ENCODE data around the gene ATAD1.
A peak's percentile ranks its signal among the peaks of the same experiment; 100 is the strongest.
"Not testable (repeated sequence)": the region's sequence is repeated elsewhere in the genome, so short reads cannot be mapped to it uniquely, and the experiment has no call there.

Gene ATAD1

DNA sequence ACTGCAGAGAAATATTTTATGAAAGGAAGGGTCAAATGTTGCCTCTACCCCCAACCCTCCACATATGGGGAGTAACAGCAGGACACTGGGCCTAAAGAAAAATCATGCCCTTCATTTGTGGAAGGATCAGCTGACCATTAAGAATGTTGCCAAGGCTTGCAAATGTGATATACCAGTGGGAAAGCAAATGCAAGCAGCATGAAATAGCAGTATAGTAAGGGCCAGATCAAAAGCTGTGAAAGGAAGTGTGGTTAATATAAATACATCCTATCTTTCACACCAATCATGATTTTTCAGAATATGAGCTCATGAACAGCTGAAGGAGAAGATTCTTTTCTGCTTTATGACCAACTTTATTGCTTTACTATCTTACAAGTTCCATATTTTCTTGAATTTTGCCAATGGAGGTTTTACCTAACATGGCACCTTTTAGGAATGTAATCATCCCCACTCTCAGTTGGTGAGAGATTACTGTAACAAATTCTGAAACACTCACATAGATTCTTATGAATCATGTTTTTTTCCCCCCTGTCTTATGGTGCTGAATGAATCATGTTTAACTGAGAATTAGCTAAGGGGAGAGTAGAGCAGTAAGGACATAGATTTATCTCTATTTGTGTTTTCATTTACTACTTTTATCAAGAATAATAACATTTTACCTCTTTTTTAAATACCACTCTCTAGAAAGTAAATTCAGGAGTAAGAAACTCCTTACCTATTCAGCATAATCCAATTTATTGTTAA is 12.1 kb upstream of the ATAD1 start:
- no peak overlapping the region for H3K4me3 ChIP-seq (ENCODE audit: low read depth, low read length)
- TF ChIP-seq, protein P1, sequence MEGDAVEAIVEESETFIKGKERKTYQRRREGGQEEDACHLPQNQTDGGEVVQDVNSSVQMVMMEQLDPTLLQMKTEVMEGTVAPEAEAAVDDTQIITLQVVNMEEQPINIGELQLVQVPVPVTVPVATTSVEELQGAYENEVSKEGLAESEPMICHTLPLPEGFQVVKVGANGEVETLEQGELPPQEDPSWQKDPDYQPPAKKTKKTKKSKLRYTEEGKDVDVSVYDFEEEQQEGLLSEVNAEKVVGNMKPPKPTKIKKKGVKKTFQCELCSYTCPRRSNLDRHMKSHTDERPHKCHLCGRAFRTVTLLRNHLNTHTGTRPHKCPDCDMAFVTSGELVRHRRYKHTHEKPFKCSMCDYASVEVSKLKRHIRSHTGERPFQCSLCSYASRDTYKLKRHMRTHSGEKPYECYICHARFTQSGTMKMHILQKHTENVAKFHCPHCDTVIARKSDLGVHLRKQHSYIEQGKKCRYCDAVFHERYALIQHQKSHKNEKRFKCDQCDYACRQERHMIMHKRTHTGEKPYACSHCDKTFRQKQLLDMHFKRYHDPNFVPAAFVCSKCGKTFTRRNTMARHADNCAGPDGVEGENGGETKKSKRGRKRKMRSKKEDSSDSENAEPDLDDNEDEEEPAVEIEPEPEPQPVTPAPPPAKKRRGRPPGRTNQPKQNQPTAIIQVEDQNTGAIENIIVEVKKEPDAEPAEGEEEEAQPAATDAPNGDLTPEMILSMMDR (IDR thresholded peaks at IDR 0.05; ENCODE audit: low read depth, low read length), result no peak

DNA sequence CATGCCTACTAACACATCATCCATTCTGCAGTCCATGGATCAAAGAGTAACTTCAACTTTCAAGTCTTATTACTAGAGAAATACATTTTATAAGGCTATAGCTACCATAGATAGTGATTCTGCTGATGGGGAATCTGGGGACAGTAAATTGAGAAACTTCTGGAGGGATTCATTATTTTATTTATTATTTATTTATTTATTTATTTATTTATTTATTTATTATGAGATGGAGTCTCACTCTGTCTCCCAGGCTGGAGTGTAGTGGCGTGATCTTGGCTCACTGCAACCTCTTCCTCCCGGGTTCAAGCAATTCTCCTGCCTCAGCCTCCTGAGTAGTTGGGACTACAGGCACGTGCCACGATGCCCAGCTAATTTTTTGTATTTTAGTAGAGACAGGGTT is 11.0 kb upstream of the ATAD1 start:
- H3K4me3 ChIP-seq (ENCODE audit: low read depth, low read length), result not testable (repeated sequence)

DNA sequence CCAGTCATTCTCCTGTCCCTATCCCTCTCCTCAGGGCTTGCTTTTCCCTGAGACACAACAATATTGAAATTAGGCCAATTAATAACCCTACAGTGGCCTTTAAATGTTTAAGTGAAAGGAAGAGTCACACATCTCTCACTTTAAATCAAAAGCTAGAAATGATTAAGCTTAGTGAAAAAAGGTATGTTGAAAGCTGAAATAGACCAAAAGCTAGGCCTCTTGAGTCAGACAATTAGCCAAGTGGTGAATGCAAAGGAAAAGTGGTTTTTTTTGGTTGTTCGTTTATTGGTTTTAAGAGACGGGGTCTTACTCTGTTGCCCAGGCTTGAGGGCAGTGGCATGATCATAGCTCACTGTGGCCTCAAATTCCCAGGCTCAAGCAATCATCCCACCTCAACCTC is 9.7 kb upstream of the ATAD1 start:
- TF ChIP-seq, protein P1 (IDR thresholded peaks at IDR 0.05; ENCODE audit: low read depth, low read length), result no peak
- no peak overlapping the region for H3K4me3 ChIP-seq (ENCODE audit: low read depth, low read length)

DNA sequence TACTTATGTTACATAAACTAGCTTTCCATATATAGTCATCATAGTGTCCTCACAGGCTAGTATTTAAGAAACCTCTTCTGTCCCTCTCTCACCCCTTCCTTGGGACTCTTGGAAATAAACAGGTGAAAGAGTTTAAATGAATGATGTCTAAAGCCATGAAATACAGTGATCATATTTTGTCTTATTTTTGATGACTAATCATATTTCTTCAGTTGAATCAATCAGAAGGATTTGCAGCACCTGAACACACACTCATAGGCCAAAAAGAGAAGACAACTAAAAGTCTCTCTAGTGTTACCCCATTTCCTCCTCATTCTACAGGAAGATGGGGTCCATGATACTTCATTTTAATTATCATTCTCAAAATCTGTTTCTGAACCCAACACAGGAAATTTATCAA is 8.6 kb upstream of the ATAD1 start:
- TF ChIP-seq, protein P1 (IDR thresholded peaks at IDR 0.05; ENCODE audit: low read depth, low read length), result no peak
- no peak overlapping the region for H3K4me3 ChIP-seq (ENCODE audit: low read depth, low read length)

DNA sequence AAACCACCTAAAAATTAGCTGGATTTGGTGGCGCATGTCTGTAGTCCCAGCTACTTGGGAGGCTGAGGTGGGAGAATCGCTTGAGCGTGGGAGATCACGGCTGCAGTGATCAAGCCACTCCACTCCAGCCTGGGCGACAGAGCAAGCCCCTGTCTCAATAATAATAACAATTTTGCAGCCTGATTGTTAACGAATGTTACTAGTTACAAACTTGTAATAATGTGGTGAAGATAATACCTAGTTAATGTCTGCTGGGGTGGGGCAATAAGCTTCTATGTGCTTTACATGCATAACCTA is 1.2 kb upstream of the ATAD1 start:
- H3K4me3 ChIP-seq (ENCODE audit: low read depth, low read length), result no peak overlapping the region
- TF ChIP-seq, protein P1 (IDR thresholded peaks at IDR 0.05; ENCODE audit: low read depth, low read length), result no peak

DNA sequence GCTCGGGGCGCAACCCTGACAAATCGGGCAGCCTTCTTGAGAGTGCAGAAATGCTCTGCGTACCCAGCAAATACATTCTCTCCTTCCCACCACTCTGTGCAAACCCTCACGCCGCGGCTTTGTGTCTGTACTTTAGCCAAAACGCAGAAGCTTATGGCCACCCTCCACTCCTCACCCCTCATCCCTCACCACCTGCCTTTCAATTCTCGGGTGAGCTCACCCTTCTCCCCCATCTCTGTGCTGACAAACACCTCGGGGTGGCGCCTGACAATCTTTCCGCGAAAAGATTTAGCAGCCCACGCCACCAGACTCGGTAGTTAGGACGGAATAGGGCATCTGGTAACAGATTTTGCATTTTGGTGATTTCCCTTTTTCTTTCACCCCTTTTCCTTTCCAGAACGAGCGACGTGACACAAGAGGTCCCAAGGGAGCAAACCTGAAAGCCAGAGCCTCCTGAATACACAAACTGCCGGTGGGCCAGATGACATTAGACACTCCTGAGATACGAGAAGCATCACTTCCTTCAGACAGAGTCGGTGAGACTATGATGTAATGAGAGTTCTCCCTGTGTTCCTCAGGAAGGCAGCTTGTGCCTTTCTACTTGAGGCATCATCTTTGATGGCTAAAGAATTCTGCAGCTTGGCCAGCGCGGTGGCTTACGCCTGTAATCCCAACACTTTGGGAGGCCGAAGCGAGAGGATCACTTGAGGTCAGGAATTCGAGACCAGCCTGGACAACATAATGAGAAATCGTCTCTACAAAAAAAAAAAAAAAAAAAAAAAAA is 671 bp upstream of the ATAD1 start:
- peak overlapping the region; percentile 86 for H3K4me3 ChIP-seq (ENCODE audit: low read depth, low read length)
- TF ChIP-seq, protein P1 (IDR thresholded peaks at IDR 0.05; ENCODE audit: low read depth, low read length), result no peak

DNA sequence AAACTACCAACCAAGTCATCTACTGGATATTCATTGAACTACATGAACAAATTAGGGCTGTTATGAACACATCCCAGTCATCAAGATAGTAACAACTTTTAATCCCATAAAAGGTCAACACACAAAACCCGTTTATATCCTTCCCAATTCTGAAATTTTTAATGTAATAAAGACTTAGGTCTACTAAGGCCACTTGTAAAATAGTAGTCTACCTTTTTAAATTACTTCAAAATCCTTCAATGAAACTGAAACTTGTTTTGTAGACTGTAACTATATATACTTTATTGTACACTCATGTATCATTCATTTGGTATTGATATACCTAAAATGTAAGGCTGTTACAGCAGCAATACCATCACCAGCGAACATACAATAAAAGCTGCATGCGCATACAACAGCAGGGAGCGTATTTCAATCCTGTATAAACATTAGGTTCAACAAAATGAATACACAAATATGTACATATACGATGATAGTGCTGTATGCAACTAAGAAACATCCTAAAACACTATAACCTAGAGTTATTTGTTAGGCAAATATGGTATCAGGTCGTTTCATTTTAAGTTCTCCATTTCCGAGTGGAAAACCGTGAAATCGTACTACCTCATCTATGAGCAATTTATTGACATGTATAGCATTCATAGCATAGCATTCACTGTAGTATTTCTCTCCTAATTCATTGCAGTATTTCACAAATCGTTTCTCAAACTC is 973 bp downstream of the ATAD1 start:
- H3K4me3 ChIP-seq (ENCODE audit: low read depth, low read length), result peak overlapping the region; percentile 86
- TF ChIP-seq, protein P1 (IDR thresholded peaks at IDR 0.05; ENCODE audit: low read depth, low read length), result no peak
